ENCODE results near the gene PLA2G2A. TPM values are rescaled to one million over a fixed set of nuclear protein-coding genes. Genes with fewer than 3 reads are reported as not detected.

The PLA2G2A gene
- total and polyA plus RNA-seq, 10 of the 15 experiments (the other 5 are each of a cell fraction or from before 2014, with no cell fraction given): 0.36 TPM; not detected in 9

GRCh38 chr1:19971664-19972063 lies 7.8 kb downstream of the PLA2G2A start:
- FAIRE-seq: no peak
- H3K9ac ChIP-seq (ENCODE audit: control insufficient read depth, insufficient read depth, low read length): no peak overlapping the region
- H3K36me3 ChIP-seq (ENCODE audit: control insufficient read depth in 2 of 2, insufficient read depth in 2 of 2, low read length in 1 of 2): no peaks in the 10 kb centered on the region
- H3K27ac ChIP-seq (ENCODE audit: control insufficient read depth, insufficient read depth): no peak overlapping the region
- WGBS (ENCODE audit: insufficient coverage, insufficient replicate concordance, low lambda C conversion rate, missing lambda C conversion rate): 7% methylated on average over 1 of the region's 1 CpG
- intact Hi-C loops (cut with micrococcal nuclease; ENCODE audit: unreplicated experiment) (loop anchor here (10.0 kb wide), 1 partner anchor 223 kb away; no protein-coding TSS in a partner anchor), in situ Hi-C loops (cut with MboI) (no loop called here)
- no peak overlapping the region for H2AFZ ChIP-seq (ENCODE audit: control insufficient read depth, low read depth, low read length)
- no peak for TF ChIP-seq ZSCAN29 (IDR thresholded peaks at IDR 0.05)
- no peak for TF ChIP-seq ZNF384 (IDR thresholded peaks at IDR 0.05; ENCODE audit: borderline replicate concordance, low read depth, low read length)
- TF ChIP-seq ZZZ3 (IDR thresholded peaks at IDR 0.05; ENCODE audit: control insufficient read depth, insufficient read length, low read depth): no peak
- TF ChIP-seq NRF1 (conservative IDR thresholded peaks at IDR 0.05; ENCODE audit: low read depth, low read length): no peak
- TF ChIP-seq MLLT1 (IDR thresholded peaks at IDR 0.05): no peak
- no peak for TF ChIP-seq PKNOX1 (IDR thresholded peaks at IDR 0.05)
- no peak for TF ChIP-seq NKRF (conservative IDR thresholded peaks at IDR 0.05)
- no peak for TF ChIP-seq BACH1 (IDR thresholded peaks at IDR 0.05; ENCODE audit: borderline replicate concordance)
- TF ChIP-seq ATF2 (IDR thresholded peaks at IDR 0.05; ENCODE audit: low read length): no peak
- BruUV-seq (replicated peaks): no TSS peak
- ATAC-seq: no peak
- H3K4me2 ChIP-seq (ENCODE audit: control insufficient read depth, insufficient read depth): no peak overlapping the region
- H3K27me3 ChIP-seq (replicated peaks in 1 of 2; ENCODE audit: control insufficient read depth in 2 of 2, insufficient read depth in 2 of 2, low read length in 1 of 2): no peaks in the 10 kb centered on the region; a peak in 2 of 4 replicates
- RAD21 ChIA-PET (ENCODE audit: unreplicated experiment): no interaction called here
- no peaks in the 10 kb centered on the region for H3K4me1 ChIP-seq (ENCODE audit: control insufficient read depth, insufficient read depth, low read length)
- no peaks in the 10 kb centered on the region for H4K20me1 ChIP-seq (ENCODE audit: control insufficient read depth, insufficient read depth)
- H3K9me3 ChIP-seq (replicated peaks; ENCODE audit: control insufficient read depth, insufficient read depth, low read length): no peaks in the 10 kb centered on the region
- no peak overlapping the region for H3K4me3 ChIP-seq
- SMC1A ChIA-PET (ENCODE audit: uncharacterized antibody, unreplicated experiment): no interaction called here
- H3K79me2 ChIP-seq (ENCODE audit: control insufficient read depth, insufficient read depth, low read length): no peaks in the 10 kb centered on the region
- CTCF ChIA-PET: no interaction called here
- DNase-seq (ENCODE audit: low read depth, low spot score): no peak
- POLR2A ChIA-PET: no interaction called here

All from GM12878 (cell line).